Activated CD8-positive, alpha-beta T cell treated with anti-CD3 and anti-CD28 coated beads for 36 hours (primary cell): ENCODE data around the gene BCL2. TPM values are rescaled to one million over a fixed set of nuclear protein-coding genes. Genes with fewer than 3 reads are reported as not detected.
A peak's percentile ranks its signal among the peaks of the same experiment; 100 is the strongest.

ENCODE experiments used
- ATAC-seq: fragments of 200-7000 bp; cut with Tn5 transposase; one replicate; pipeline ENCODE4 v1.10.0; 2021; ENCODE audit warnings: mild to moderate bottlenecking, moderate library complexity
- CTCF ChIA-PET: fragments of 350-600 bp; sonication (Branson Sonifier 250); formaldehyde crosslinking; loops from one replicate; lab custom pipeline; 2021; ENCODE audit warnings: antibody characterized with exemption; lab: Charles Lee
- POLR2A ChIA-PET: fragments of 350-600 bp; sonication (Branson Sonifier 250); formaldehyde crosslinking; loops from one replicate; lab custom pipeline; 2021; ENCODE audit warnings: antibody characterized with exemption; lab: Charles Lee
- DNase-seq: peaks from one replicate; pipeline ENCODE4 v3.0.0-alpha.2; 2020
- H3K27ac Mint-ChIP-seq: one replicate; pipeline ENCODE4 v1.8.0; 2021; ENCODE audit warnings: mild to moderate bottlenecking, mixed read lengths
- H3K27me3 Mint-ChIP-seq: one replicate; pipeline ENCODE4 v1.8.0; 2021; ENCODE audit warnings: mixed read lengths
- H3K36me3 Mint-ChIP-seq: one replicate; pipeline ENCODE4 v1.8.0; 2021; ENCODE audit warnings: low read depth, mixed read lengths
- H3K4me1 Mint-ChIP-seq: one replicate; pipeline ENCODE4 v1.8.0; 2021; ENCODE audit warnings: low read depth, mixed read lengths
- H3K4me3 Mint-ChIP-seq: one replicate; pipeline ENCODE4 v1.8.0; 2021; ENCODE audit warnings: mild to moderate bottlenecking, moderate library complexity, mixed read lengths
- H3K9me3 Mint-ChIP-seq: one replicate; pipeline ENCODE4 v1.8.0; 2021; ENCODE audit warnings: mixed read lengths
- intact Hi-C: fragments of 100-400 bp; cut with micrococcal nuclease; formaldehyde crosslinking; loops from one replicate; pipeline ENCODE4 v1.10.0; 2022
- total RNA-seq, 2 experiments: library from RNA; stranded (reverse); gene quantifications; one replicate each; pipeline ENCODE4 v1.2.3, GENCODE V29; 2021
- TF ChIP-seq, protein P1 (sequence below): fragments of 200-600 bp; IDR thresholded peaks from one replicate; pipeline ENCODE4 v1.8.0; 2022; ENCODE audit warnings: antibody characterized with exemption, mild to moderate bottlenecking

BCL2 gene
- total RNA-seq, 2 experiments from 2014 or later, result 104 to 107 TPM

GRCh38 chr18:63247926-63248325, 71.6 kb downstream of the BCL2 start:
- no peak overlapping the region for H3K4me3 Mint-ChIP-seq
- CTCF ChIA-PET, result no interaction called here
- no peak overlapping the region for H3K27ac Mint-ChIP-seq
- H3K9me3 Mint-ChIP-seq, result peaks cover 6% of the 10 kb centered on the region
- peaks cover 77% of the 10 kb centered on the region for H3K36me3 Mint-ChIP-seq
- H3K4me1 Mint-ChIP-seq, result peaks cover 58% of the 10 kb centered on the region
- ATAC-seq (no peak), DNase-seq (no peak)
- intact Hi-C loops, result no loop called here
- TF ChIP-seq, protein P1, sequence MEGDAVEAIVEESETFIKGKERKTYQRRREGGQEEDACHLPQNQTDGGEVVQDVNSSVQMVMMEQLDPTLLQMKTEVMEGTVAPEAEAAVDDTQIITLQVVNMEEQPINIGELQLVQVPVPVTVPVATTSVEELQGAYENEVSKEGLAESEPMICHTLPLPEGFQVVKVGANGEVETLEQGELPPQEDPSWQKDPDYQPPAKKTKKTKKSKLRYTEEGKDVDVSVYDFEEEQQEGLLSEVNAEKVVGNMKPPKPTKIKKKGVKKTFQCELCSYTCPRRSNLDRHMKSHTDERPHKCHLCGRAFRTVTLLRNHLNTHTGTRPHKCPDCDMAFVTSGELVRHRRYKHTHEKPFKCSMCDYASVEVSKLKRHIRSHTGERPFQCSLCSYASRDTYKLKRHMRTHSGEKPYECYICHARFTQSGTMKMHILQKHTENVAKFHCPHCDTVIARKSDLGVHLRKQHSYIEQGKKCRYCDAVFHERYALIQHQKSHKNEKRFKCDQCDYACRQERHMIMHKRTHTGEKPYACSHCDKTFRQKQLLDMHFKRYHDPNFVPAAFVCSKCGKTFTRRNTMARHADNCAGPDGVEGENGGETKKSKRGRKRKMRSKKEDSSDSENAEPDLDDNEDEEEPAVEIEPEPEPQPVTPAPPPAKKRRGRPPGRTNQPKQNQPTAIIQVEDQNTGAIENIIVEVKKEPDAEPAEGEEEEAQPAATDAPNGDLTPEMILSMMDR, result no peak
- H3K27me3 Mint-ChIP-seq, result no peaks in the 10 kb centered on the region
- POLR2A ChIA-PET, result interaction anchor here (1.0 kb wide), 2 partner anchors 13 to 71 kb away, joined by 3 to 4 read pairs; partner anchors contain the start of gene BCL2

GRCh38 chr18:63247506-63247905, 72.1 kb downstream of the BCL2 start:
- Mint-ChIP-seq H3K27ac (no peak overlapping the region), H3K27me3 (no peaks in the 10 kb centered on the region), H3K36me3 (peaks cover 78% of the 10 kb centered on the region), H3K4me1 (peaks cover 57% of the 10 kb centered on the region), H3K9me3 (peaks cover 4% of the 10 kb centered on the region), H3K4me3 (no peak overlapping the region)
- DNase-seq, result no peak
- ATAC-seq, result no peak
- intact Hi-C loops, result no loop called here
- POLR2A ChIA-PET, result no interaction called here
- CTCF ChIA-PET, result no interaction called here
- TF ChIP-seq, protein P1, result no peak

DNA sequence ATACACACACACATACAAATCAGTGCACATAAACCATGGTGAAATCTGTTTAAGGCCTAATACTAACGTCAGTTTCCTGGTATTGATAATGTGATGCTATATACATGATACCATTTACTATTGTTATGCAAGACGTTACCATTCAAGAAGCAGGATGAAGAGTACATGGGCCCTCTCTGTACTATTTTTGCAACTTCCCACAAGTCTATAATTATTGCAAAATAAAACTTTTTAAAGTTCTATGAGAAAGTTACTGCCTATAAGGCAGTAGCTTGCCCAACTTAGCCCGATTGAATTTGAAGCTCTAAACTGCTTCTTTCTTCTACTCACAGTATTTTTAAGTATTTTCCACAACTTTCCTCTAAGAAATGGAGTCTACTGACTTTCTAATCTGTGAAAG, 74.0 kb downstream of the BCL2 start:
- peaks cover 82% of the 10 kb centered on the region for H3K36me3 Mint-ChIP-seq
- peaks cover 61% of the 10 kb centered on the region for H3K4me1 Mint-ChIP-seq
- TF ChIP-seq, protein P1, result no peak
- DNase-seq (no peak), ATAC-seq (no peak)
- H3K27me3 Mint-ChIP-seq, result no peaks in the 10 kb centered on the region
- ChIA-PET CTCF (interaction anchor here (1.3 kb wide), 1 partner anchor 72 kb away, joined by 3 read pairs; no protein-coding TSS in a partner anchor), POLR2A (interaction anchor here (1.2 kb wide), 1 partner anchor 69 kb away, joined by 4 read pairs; no protein-coding TSS in a partner anchor)
- H3K9me3 Mint-ChIP-seq, result no peaks in the 10 kb centered on the region
- no peak overlapping the region for H3K4me3 Mint-ChIP-seq
- no peak overlapping the region for H3K27ac Mint-ChIP-seq
- intact Hi-C loops, result no loop called here

DNA sequence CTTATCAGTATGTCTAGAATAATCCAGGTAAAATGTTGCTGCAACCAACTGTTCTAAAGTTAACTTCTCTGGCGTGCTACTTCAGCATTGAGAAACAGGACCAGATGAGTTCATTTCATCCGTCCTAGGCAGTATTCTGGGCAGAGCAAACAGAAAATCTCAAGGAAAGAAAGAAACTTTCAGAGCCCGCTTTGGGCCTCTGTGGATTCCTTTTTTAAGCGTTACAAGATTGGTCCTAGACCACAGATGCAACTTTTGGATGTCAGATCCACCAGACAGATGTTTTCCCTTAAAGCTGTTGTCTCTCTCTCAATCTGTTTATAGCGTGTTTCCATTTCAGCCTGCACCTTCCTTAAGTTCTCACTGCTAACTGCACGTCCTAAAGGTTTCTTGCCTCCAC, 75.0 kb downstream of the BCL2 start:
- Mint-ChIP-seq H3K27me3 (no peaks in the 10 kb centered on the region), H3K4me3 (no peak overlapping the region), H3K4me1 (peaks cover 51% of the 10 kb centered on the region), H3K36me3 (peaks cover 82% of the 10 kb centered on the region), H3K27ac (no peak overlapping the region), H3K9me3 (no peaks in the 10 kb centered on the region)
- intact Hi-C loops, result no loop called here
- DNase-seq (no peak), ATAC-seq (no peak)
- ChIA-PET CTCF (no interaction called here), POLR2A (interaction anchor here (0.7 kb wide), 1 partner anchor 67 kb away, joined by 4 read pairs; no protein-coding TSS in a partner anchor)
- TF ChIP-seq, protein P1, result no peak

DNA sequence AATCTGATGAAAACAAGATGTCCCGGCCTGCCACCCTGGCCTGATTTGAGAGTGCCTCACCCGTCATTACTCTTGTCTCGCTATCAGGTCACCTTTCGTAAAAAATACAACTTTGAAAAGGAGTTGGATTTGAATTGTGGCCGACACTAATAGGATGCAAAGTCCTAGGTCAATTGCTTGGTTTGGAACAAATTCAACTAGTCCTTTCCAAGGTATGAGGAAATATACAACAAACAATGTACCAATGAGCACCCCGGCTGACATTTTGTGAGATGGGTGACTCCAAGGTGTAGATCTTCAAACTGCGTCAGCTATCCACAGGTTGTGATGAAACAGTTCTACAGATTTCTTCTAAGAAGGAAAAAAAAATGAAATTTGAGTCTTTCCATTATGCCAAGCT, 77.8 kb downstream of the BCL2 start:
- Mint-ChIP-seq H3K27me3 (no peaks in the 10 kb centered on the region), H3K36me3 (peaks cover 88% of the 10 kb centered on the region), H3K4me1 (peaks cover 61% of the 10 kb centered on the region), H3K9me3 (peaks cover 4% of the 10 kb centered on the region), H3K27ac (peak overlapping the region; percentile 22), H3K4me3 (no peak overlapping the region)
- ChIA-PET CTCF (interaction anchor here (1.5 kb wide), 1 partner anchor 44 kb away, joined by 4 read pairs; no protein-coding TSS in a partner anchor), POLR2A (no interaction called here)
- intact Hi-C loops, result no loop called here
- TF ChIP-seq, protein P1, result no peak
- DNase-seq, result no peak
- ATAC-seq, result no peak
